Epithelial cell of proximal tubule (primary cell): ENCODE results near the gene MRPL43. TPM values are rescaled to one million over a fixed set of nuclear protein-coding genes. Genes with fewer than 3 reads are reported as not detected.

Source experiments
- DNase-seq: peaks from one replicate; pipeline ENCODE4 v3.0.0-alpha.2; 2011; ENCODE audit warnings: low read depth
- H3K4me3 ChIP-seq: 2 replicates; pipeline ENCODE4 v1.5.1; 2011; ENCODE audit warnings: low read depth, mild to moderate bottlenecking, low read length
- CTCF ChIP-seq: conservative IDR thresholded peaks from 2 replicates; pipeline ENCODE4 v1.5.1; 2012; ENCODE audit warnings: low read depth, mild to moderate bottlenecking, low read length
- total RNA-seq: library from RNA; depleted of rRNA; stranded (reverse); fragments of >200 nt; gene quantifications from 2 replicates; pipeline ENCODE4 v1.2.3, GENCODE V29; 2015

The MRPL43 gene
- total RNA-seq, 1 donor from 2014 or later: 99.6 TPM

- no peak for TF ChIP-seq CTCF
- no peak overlapping the region for H3K4me3 ChIP-seq
- DNase-seq: no peak
Measured at GRCh38 chr10:100942229-100942628, 45.1 kb downstream of the MRPL43 start.

- H3K4me3 ChIP-seq: no peak overlapping the region
- no peak for TF ChIP-seq CTCF
- no peak for DNase-seq
Measured at GRCh38 chr10:100939763-100940344, 47.4 kb downstream of the MRPL43 start.

Other genes starting within 250 kb of the MRPL43 start
- 7.5 and 20.2 TPM in 2 replicates for gene PAX2, start 241.9 kb downstream of the MRPL43 start, total RNA-seq
- 22.0 and 25.6 TPM in 2 replicates for gene SLF2, start 74.5 kb downstream of the MRPL43 start, total RNA-seq
- 1.2 and 7.9 TPM in 2 replicates for gene SEMA4G, start 18.0 kb downstream of the MRPL43 start, total RNA-seq
- gene TWNK, start within 50 bp of the MRPL43 start, total RNA-seq: 5.2 and 9.7 TPM in 2 replicates
- gene LZTS2, start 12.3 kb upstream of the MRPL43 start, total RNA-seq: 77.8 and 81.0 TPM in 2 replicates
- 6.1 and 6.6 TPM in 2 replicates for gene PDZD7, start 43.6 kb upstream of the MRPL43 start, total RNA-seq
- gene SFXN3, start 43.7 kb upstream of the MRPL43 start, total RNA-seq: 47.6 and 49.5 TPM in 2 replicates
- gene KAZALD1, start 74.5 kb upstream of the MRPL43 start, total RNA-seq: 2.9 and 4.5 TPM in 2 replicates
- not detected in 2 replicates for gene TLX1, start 143.8 kb upstream of the MRPL43 start, total RNA-seq
- not detected in 2 replicates for gene LBX1, start 242.0 kb upstream of the MRPL43 start, total RNA-seq